ENCODE data around the gene GFOD1.
"Not testable (repeated sequence)": the region's sequence is repeated elsewhere in the genome, so short reads cannot be mapped to it uniquely, and the experiment has no call there.

The GFOD1 gene

DNA sequence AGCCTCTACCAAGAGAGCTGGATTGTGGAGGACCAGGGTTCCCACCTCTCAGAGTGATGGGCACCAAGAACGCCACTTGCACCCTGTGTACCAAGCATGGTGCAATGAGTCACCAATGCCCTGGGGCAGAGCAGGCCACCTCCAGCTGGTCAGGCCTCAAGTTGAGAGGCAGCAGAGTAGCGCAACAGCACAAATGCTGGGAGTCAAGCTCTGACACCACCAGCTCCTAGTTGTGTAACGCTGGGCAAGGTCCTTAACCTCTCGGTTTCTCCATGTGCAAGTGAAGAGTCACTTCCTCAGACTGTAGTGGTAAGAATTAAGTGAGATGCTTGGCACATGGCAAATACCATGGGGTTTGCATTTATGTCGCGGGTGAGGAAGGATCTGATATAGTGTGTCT, 25.6 kb downstream of the GFOD1 start:
- Histone ChIP-seq H3K9me3 (ENCODE audit: control insufficient read depth in 1 of 2, low read length in 2 of 2) (no peaks in the 10 kb centered on the region), H3K27ac (ENCODE audit: low read length) (no peak overlapping the region), H3K4me3 (ENCODE audit: low read depth in 1 of 2, low read length in 2 of 2) (no peak overlapping the region), H3K4me1 (ENCODE audit: control insufficient read depth in 1 of 2, insufficient read depth in 2 of 2, low read length in 2 of 2) (peaks cover 4 to 36% of the 10 kb centered on the region in 2 donors), H3K27me3 (ENCODE audit: low read depth, low read length) (no peaks in the 10 kb centered on the region), H3K36me3 (ENCODE audit: control insufficient read depth in 1 of 2, insufficient read depth in 2 of 2, low read length in 2 of 2) (no peaks in the 10 kb centered on the region)

DNA sequence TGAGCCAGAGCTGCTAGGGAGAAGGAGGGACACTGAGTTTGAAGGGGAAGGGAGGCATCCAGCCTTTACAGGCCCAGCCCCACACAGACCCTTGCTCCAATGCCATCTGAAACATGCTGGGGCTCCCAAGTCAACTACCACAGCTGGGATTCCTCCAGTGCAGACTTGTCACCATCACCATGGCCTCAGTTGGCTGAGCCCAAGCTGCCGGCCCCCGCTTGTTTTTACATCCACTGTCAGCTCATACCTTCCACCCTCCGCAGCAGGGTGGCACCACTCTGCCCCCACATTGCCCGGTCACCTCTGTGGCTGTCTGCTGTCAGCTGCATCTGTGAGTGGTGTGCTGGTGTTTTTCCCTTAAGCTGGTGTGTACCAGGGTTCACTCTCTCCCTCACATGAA, 26.1 kb downstream of the GFOD1 start:
- Histone ChIP-seq H3K27ac (ENCODE audit: low read length) (no peak overlapping the region), H3K36me3 (ENCODE audit: control insufficient read depth in 1 of 2, insufficient read depth in 2 of 2, low read length in 2 of 2) (no peaks in the 10 kb centered on the region), H3K4me3 (ENCODE audit: low read depth in 1 of 2, low read length in 2 of 2) (no peak overlapping the region), H3K4me1 (ENCODE audit: control insufficient read depth in 1 of 2, insufficient read depth in 2 of 2, low read length in 2 of 2) (peaks cover 4 to 36% of the 10 kb centered on the region in 2 donors), H3K27me3 (ENCODE audit: low read depth, low read length) (no peaks in the 10 kb centered on the region), H3K9me3 (ENCODE audit: control insufficient read depth in 1 of 2, low read length in 2 of 2) (no peaks in the 10 kb centered on the region)

- H3K4me3 ChIP-seq (ENCODE audit: low read depth in 1 of 2, low read length in 2 of 2); H3K27ac ChIP-seq (ENCODE audit: low read length); H3K9me3 ChIP-seq (ENCODE audit: control insufficient read depth in 1 of 2, low read length in 2 of 2); H3K36me3 ChIP-seq (ENCODE audit: control insufficient read depth in 1 of 2, insufficient read depth in 2 of 2, low read length in 2 of 2); H3K27me3 ChIP-seq (ENCODE audit: low read depth, low read length): not testable (repeated sequence)
- H3K4me1 ChIP-seq (ENCODE audit: control insufficient read depth in 1 of 2, insufficient read depth in 2 of 2, low read length in 2 of 2): peaks cover 4 to 33% of the 10 kb centered on the region in 2 donors
These were observed 27.1 kb downstream of the GFOD1 start for GRCh38 chr6:13460289-13460688.

DNA sequence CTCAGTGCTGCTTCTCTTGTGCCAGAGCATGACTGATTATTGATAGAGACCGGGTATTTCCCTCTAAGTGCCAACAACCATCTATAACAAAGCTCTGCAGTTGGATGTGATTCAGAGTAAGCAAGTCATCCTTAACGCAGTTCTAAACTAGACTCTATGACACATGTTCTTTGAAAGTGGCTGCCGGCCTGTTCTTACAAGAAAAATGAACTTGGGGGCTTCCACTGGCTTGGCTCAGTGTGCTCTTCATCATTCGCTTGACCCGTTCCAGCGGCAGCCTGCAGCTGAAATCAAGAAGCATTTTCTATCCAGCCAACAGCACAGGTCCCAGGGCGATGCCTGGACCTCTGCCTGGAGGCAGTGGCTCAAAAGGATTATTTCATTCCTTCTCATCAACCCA, 29.8 kb downstream of the GFOD1 start:
- Histone ChIP-seq H3K4me3 (ENCODE audit: low read depth in 1 of 2, low read length in 2 of 2) (no peak overlapping the region), H3K4me1 (ENCODE audit: control insufficient read depth in 1 of 2, insufficient read depth in 2 of 2, low read length in 2 of 2) (peaks cover 16 to 49% of the 10 kb centered on the region in 2 donors), H3K9me3 (ENCODE audit: control insufficient read depth in 1 of 2, low read length in 2 of 2) (no peaks in the 10 kb centered on the region), H3K27ac (ENCODE audit: low read length) (peak overlapping the region; percentile 27), H3K36me3 (ENCODE audit: control insufficient read depth in 1 of 2, insufficient read depth in 2 of 2, low read length in 2 of 2) (no peaks in the 10 kb centered on the region), H3K27me3 (ENCODE audit: low read depth, low read length) (no peaks in the 10 kb centered on the region)

DNA sequence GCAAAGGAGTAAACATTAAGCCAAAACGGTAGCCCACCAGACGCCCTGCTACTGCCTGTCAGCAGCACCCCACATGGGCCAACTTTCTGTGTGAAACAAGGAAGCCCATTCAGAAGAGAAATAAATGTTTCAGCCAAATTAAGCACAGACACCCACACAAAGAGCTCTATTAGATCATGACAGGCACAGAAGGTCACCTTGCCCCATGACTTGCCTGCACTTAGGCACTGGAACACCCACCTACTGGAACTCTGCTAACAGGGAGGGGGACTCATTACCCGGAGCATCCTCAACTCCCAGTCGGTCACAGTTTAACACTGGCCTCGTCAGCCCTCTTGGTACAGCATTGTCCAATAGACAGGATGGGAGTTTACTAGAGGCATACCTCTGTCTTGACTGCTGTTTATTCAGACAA, 31.8 kb downstream of the GFOD1 start:
- Histone ChIP-seq H3K36me3 (ENCODE audit: control insufficient read depth in 1 of 2, insufficient read depth in 2 of 2, low read length in 2 of 2) (no peaks in the 10 kb centered on the region), H3K27ac (ENCODE audit: low read length) (peak overlapping the region; percentile 84), H3K9me3 (ENCODE audit: control insufficient read depth in 1 of 2, low read length in 2 of 2) (no peaks in the 10 kb centered on the region), H3K27me3 (ENCODE audit: low read depth, low read length) (no peaks in the 10 kb centered on the region), H3K4me1 (ENCODE audit: control insufficient read depth in 1 of 2, insufficient read depth in 2 of 2, low read length in 2 of 2) (peaks cover 16 to 60% of the 10 kb centered on the region in 2 donors), H3K4me3 (ENCODE audit: low read depth in 1 of 2, low read length in 2 of 2) (no peak overlapping the region)

- Histone ChIP-seq H3K27me3 (ENCODE audit: low read depth, low read length) (no peaks in the 10 kb centered on the region), H3K9me3 (ENCODE audit: control insufficient read depth in 1 of 2, low read length in 2 of 2) (no peaks in the 10 kb centered on the region), H3K4me1 (ENCODE audit: control insufficient read depth in 1 of 2, insufficient read depth in 2 of 2, low read length in 2 of 2) (peaks cover 16 to 60% of the 10 kb centered on the region in 2 donors), H3K27ac (ENCODE audit: low read length) (peak overlapping the region; percentile 84), H3K36me3 (ENCODE audit: control insufficient read depth in 1 of 2, insufficient read depth in 2 of 2, low read length in 2 of 2) (no peaks in the 10 kb centered on the region), H3K4me3 (ENCODE audit: low read depth in 1 of 2, low read length in 2 of 2) (no peak overlapping the region)
These were observed 32.8 kb downstream of the GFOD1 start for GRCh38 chr6:13454286-13455221.

GRCh38 chr6:13453771-13454251, 33.6 kb downstream of the GFOD1 start:
- Histone ChIP-seq H3K9me3 (ENCODE audit: control insufficient read depth in 1 of 2, low read length in 2 of 2) (no peaks in the 10 kb centered on the region), H3K4me3 (ENCODE audit: low read depth in 1 of 2, low read length in 2 of 2) (no peak overlapping the region), H3K27me3 (ENCODE audit: low read depth, low read length) (no peaks in the 10 kb centered on the region), H3K4me1 (ENCODE audit: control insufficient read depth in 1 of 2, insufficient read depth in 2 of 2, low read length in 2 of 2) (peaks cover 16 to 63% of the 10 kb centered on the region in 2 donors), H3K27ac (ENCODE audit: low read length) (peak overlapping the region; percentile 84), H3K36me3 (ENCODE audit: control insufficient read depth in 1 of 2, insufficient read depth in 2 of 2, low read length in 2 of 2) (no peaks in the 10 kb centered on the region)

- peak overlapping the region; percentile 84 for H3K27ac ChIP-seq (ENCODE audit: low read length)
- no peaks in the 10 kb centered on the region for H3K27me3 ChIP-seq (ENCODE audit: low read depth, low read length)
- H3K4me3 ChIP-seq (ENCODE audit: low read depth in 1 of 2, low read length in 2 of 2): no peak overlapping the region
- H3K36me3 ChIP-seq (ENCODE audit: control insufficient read depth in 1 of 2, insufficient read depth in 2 of 2, low read length in 2 of 2): no peaks in the 10 kb centered on the region
- H3K4me1 ChIP-seq (ENCODE audit: control insufficient read depth in 1 of 2, insufficient read depth in 2 of 2, low read length in 2 of 2): peaks cover 23 to 66% of the 10 kb centered on the region in 2 donors
- no peaks in the 10 kb centered on the region for H3K9me3 ChIP-seq (ENCODE audit: control insufficient read depth in 1 of 2, low read length in 2 of 2)
These were observed 34.2 kb downstream of the GFOD1 start for GRCh38 chr6:13453153-13453552.

DNA sequence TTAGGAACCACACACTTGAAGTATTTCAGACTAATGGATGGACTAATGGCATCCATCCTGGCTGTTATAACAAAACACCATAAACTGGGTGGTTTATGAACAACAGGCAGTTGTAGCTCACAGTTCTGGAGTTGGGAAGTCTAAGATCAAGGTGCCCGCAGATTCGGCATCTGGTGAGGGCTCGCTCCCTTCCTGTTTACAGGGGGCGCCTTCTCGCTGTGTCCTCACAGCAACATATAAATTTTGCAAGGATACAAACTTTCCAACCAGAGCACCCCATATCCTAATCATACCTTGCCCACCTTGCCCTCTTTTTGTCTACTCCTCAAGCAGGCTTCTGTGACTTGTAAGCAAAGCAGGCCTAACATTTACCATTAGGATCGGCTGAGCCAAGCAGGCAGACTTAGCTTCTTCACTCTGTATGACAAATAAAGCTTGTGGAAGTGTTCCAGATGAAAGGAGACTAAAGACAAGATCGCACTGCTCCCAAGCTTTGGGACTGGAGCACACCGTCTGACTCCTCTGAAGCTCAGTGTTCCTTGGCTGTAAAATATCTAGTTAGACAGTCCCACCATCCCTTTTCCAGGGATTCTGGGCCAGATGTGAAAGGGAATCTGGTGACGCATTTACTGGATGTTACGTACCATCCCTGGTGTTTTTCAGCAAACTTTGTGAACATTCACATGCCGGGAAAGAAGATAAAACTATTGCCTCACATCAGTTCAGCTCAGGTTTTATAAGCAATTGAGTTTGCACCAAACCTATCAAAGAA, 34.9 kb downstream of the GFOD1 start:
- Histone ChIP-seq H3K27ac (ENCODE audit: low read length) (peak overlapping the region; percentile 84), H3K4me3 (ENCODE audit: low read depth in 1 of 2, low read length in 2 of 2) (peak overlapping the region in 1 of 2 donors; percentile 1), H3K4me1 (ENCODE audit: control insufficient read depth in 1 of 2, insufficient read depth in 2 of 2, low read length in 2 of 2) (peaks cover 23 to 60% of the 10 kb centered on the region in 2 donors)

DNA sequence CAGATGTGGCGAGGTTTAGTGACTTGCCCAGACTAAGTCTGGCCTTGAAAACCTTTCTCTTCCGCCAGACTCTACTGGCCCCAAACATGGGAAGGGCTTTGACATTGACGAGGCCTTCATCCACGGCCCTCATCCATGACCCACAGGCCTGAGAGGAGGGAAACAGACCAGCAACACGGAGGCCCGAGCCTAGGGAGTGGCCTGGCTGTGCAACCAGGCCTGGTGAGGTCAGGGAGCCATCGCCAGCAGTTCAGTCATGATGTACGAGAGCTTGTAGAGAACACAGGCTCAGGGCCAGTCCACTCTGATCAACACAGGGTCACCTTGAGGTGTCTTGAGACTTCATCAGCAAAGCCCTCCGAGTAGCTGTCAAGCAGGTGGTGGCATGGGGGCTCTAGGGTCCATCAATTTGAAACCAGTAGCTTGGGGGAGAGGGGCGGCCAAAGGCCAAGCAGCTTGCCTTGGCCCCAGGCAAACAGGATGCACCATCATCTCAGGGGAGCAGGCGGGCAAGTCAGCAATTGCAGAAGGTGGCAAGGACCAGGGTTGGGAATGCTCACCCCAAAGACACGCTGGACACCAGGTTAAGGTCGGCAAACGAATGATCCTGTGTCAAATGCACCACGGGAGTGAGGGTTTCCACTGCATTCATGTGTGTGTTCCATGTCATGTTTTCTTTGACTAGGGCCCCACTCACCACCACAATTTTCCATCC, 36.1 kb downstream of the GFOD1 start:
- peak overlapping the region; percentile 84 for H3K27ac ChIP-seq (ENCODE audit: low read length)
- no peak overlapping the region for H3K4me3 ChIP-seq (ENCODE audit: low read depth in 1 of 2, low read length in 2 of 2)
- no peaks in the 10 kb centered on the region for H3K27me3 ChIP-seq (ENCODE audit: low read depth, low read length)
- H3K9me3 ChIP-seq (ENCODE audit: control insufficient read depth in 1 of 2, low read length in 2 of 2): no peaks in the 10 kb centered on the region
- H3K36me3 ChIP-seq (ENCODE audit: control insufficient read depth in 1 of 2, insufficient read depth in 2 of 2, low read length in 2 of 2): no peaks in the 10 kb centered on the region
- peaks cover 23 to 64% of the 10 kb centered on the region in 2 donors for H3K4me1 ChIP-seq (ENCODE audit: control insufficient read depth in 1 of 2, insufficient read depth in 2 of 2, low read length in 2 of 2)

More for the DNA sequence above, 34.9 kb downstream of the GFOD1 start:
- Histone ChIP-seq H3K27me3 (ENCODE audit: low read depth, low read length) (no peaks in the 10 kb centered on the region), H3K9me3 (ENCODE audit: control insufficient read depth in 1 of 2, low read length in 2 of 2) (no peaks in the 10 kb centered on the region), H3K36me3 (ENCODE audit: control insufficient read depth in 1 of 2, insufficient read depth in 2 of 2, low read length in 2 of 2) (no peaks in the 10 kb centered on the region)

GRCh38 chr6:13450628-13451027, 36.8 kb downstream of the GFOD1 start:
- H3K27ac ChIP-seq (ENCODE audit: low read length): peak overlapping the region; percentile 84
- H3K27me3 ChIP-seq (ENCODE audit: low read depth, low read length): no peaks in the 10 kb centered on the region
- no peaks in the 10 kb centered on the region for H3K9me3 ChIP-seq (ENCODE audit: control insufficient read depth in 1 of 2, low read length in 2 of 2)
- H3K36me3 ChIP-seq (ENCODE audit: control insufficient read depth in 1 of 2, insufficient read depth in 2 of 2, low read length in 2 of 2): no peaks in the 10 kb centered on the region
- H3K4me3 ChIP-seq (ENCODE audit: low read depth in 1 of 2, low read length in 2 of 2): no peak overlapping the region
- peaks cover 26 to 68% of the 10 kb centered on the region in 2 donors for H3K4me1 ChIP-seq (ENCODE audit: control insufficient read depth in 1 of 2, insufficient read depth in 2 of 2, low read length in 2 of 2)

All from muscle layer of duodenum (tissue), 2 donors.